GM23338 (cell line): Measurements from ENCODE around the gene LCTL. TPM values are rescaled to one million over a fixed set of nuclear protein-coding genes. Genes with fewer than 3 reads are reported as not detected.

Source experiments
- ATAC-seq: fragments of 200-7000 bp; cut with Tn5 transposase; 3 replicates; pipeline ENCODE4 v1.9.1; 2020
- DNase-seq: peaks from one replicate; pipeline ENCODE4 v3.0.0-alpha.2; 2015; ENCODE audit warnings: low spot score
- H2AFZ ChIP-seq: fragments of 200-600 bp; sonication (generic); 2 replicates; pipeline ENCODE4 v1.8.0; 2016; ENCODE audit warnings: antibody characterized with exemption, mild to moderate bottlenecking, moderate library complexity
- H3F3A ChIP-seq: fragments of 200-600 bp; sonication (generic); replicated peaks from 2 replicates; pipeline ENCODE4 v1.8.0; 2017; ENCODE audit warnings: antibody characterized with exemption, mixed run types, low read depth
- H3K27ac ChIP-seq: fragments of 200-600 bp; sonication (generic); 2 replicates; pipeline ENCODE4 v1.6.1; 2016; ENCODE audit warnings: low read depth
- H3K27me3 ChIP-seq: fragments of 200-600 bp; sonication (generic); 2 replicates; pipeline ENCODE4 v1.8.0; 2016; ENCODE audit warnings: mild to moderate bottlenecking, mixed run types, moderate library complexity; ENCODE audit not compliant: insufficient read depth
- H3K36me3 ChIP-seq: fragments of 200-600 bp; sonication (generic); 2 replicates; pipeline ENCODE4 v1.8.0; 2016; ENCODE audit warnings: mild to moderate bottlenecking; ENCODE audit not compliant: insufficient read depth
- H3K4me1 ChIP-seq: fragments of 200-600 bp; sonication (generic); 2 replicates; pipeline ENCODE4 v1.8.0; 2016; ENCODE audit warnings: mild to moderate bottlenecking, moderate library complexity; ENCODE audit not compliant: insufficient read depth
- H3K4me2 ChIP-seq: fragments of 200-600 bp; sonication (generic); 2 replicates; pipeline ENCODE4 v1.7.1; 2017; ENCODE audit warnings: mixed run types
- H3K4me3 ChIP-seq: fragments of 200-600 bp; sonication (generic); 2 replicates; pipeline ENCODE4 v1.6.1; 2016; ENCODE audit warnings: mixed run types
- H3K79me2 ChIP-seq: fragments of 200-600 bp; sonication (generic); replicated peaks from 2 replicates; pipeline ENCODE4 v1.8.0; 2017; ENCODE audit warnings: mild to moderate bottlenecking; ENCODE audit not compliant: insufficient read depth
- H3K9me2 ChIP-seq: fragments of 200-600 bp; sonication (generic); 2 replicates; pipeline ENCODE4 v1.8.0; 2017; ENCODE audit not compliant: insufficient read depth
- H4K20me1 ChIP-seq: fragments of 200-600 bp; sonication (generic); replicated peaks from 2 replicates; pipeline ENCODE4 v1.8.0; 2017; ENCODE audit warnings: mild to moderate bottlenecking; ENCODE audit not compliant: insufficient read depth
- H3K27ac Mint-ChIP-seq: 2 replicates; pipeline ENCODE4 v1.8.0; 2020; ENCODE audit warnings: inconsistent platforms, mild to moderate bottlenecking, moderate library complexity, mixed read lengths
- H3K27me3 Mint-ChIP-seq: 3 replicates; pipeline ENCODE4 v1.8.0; 2022; ENCODE audit warnings: low read depth, mild to moderate bottlenecking, moderate library complexity, mixed read lengths, inconsistent platforms; ENCODE audit not compliant: insufficient read depth, poor library complexity
- H3K36me3 Mint-ChIP-seq: 3 replicates; pipeline ENCODE4 v1.8.0; 2021; ENCODE audit warnings: low read depth, mild to moderate bottlenecking, inconsistent platforms, moderate library complexity, mixed read lengths
- H3K4me1 Mint-ChIP-seq: 3 replicates; pipeline ENCODE4 v1.8.0; 2020; ENCODE audit warnings: mild to moderate bottlenecking, inconsistent platforms, mixed read lengths
- H3K4me3 Mint-ChIP-seq: 3 replicates; pipeline ENCODE4 v1.8.0; 2021; ENCODE audit warnings: moderate library complexity, mild to moderate bottlenecking, inconsistent platforms, mixed read lengths
- H3K9me3 Mint-ChIP-seq: 3 replicates; pipeline ENCODE4 v1.8.0; 2020; ENCODE audit warnings: moderate library complexity, mild to moderate bottlenecking, inconsistent platforms, mixed read lengths
- CREB1 ChIP-seq: fragments of 250-450 bp; sonication (Bioruptor Pico); IDR thresholded peaks from 2 replicates; pipeline ENCODE4 v1.5.0; 2020; ENCODE audit warnings: low read depth, mild to moderate bottlenecking, moderate library complexity
- CTCF ChIP-seq, 2 experiments: fragments of 200-600 bp in 1 of 2; sonication (generic) in 1 of 2; conservative IDR thresholded peaks; 2 replicates each; pipeline versions ENCODE4 v1.5.1 to v1.6.1; 2016 to 2017; ENCODE audit warnings: antibody characterized with exemption in 2 of 2, low read depth in 2 of 2, mild to moderate bottlenecking in 2 of 2, moderate library complexity in 1 of 2
- ETS1 ChIP-seq: IDR thresholded peaks from 2 replicates; pipeline ENCODE4 v1.6.1; 2016; ENCODE audit warnings: antibody characterized with exemption
- EZH2 ChIP-seq: fragments of 200-600 bp; sonication (generic); IDR thresholded peaks from one replicate; pipeline ENCODE4 v1.8.0; 2017; ENCODE audit warnings: antibody characterized with exemption, mild to moderate bottlenecking, low read depth; ENCODE audit not compliant: unreplicated experiment
- EZH2phosphoT487 ChIP-seq: fragments of 200-600 bp; sonication (generic); IDR thresholded peaks from one replicate; pipeline ENCODE4 v1.8.1; 2018; ENCODE audit warnings: antibody characterized with exemption; ENCODE audit not compliant: unreplicated experiment
- JUNB ChIP-seq: IDR thresholded peaks from one replicate; pipeline ENCODE4 v1.6.1; 2016; ENCODE audit warnings: antibody characterized with exemption; ENCODE audit not compliant: unreplicated experiment
- NANOG ChIP-seq: IDR thresholded peaks from 2 replicates; pipeline ENCODE4 v1.6.1; 2016; ENCODE audit warnings: antibody characterized with exemption, borderline replicate concordance
- POLR2AphosphoS5 ChIP-seq: IDR thresholded peaks from 2 replicates; pipeline ENCODE4 v1.6.1; 2016; ENCODE audit warnings: antibody characterized with exemption, low read depth
- REST ChIP-seq: IDR thresholded peaks from one replicate; pipeline ENCODE4 v1.6.1; 2018; ENCODE audit warnings: antibody characterized with exemption; ENCODE audit not compliant: unreplicated experiment
- STAT1 ChIP-seq: IDR thresholded peaks from one replicate; pipeline ENCODE4 v1.6.1; 2016; ENCODE audit warnings: antibody characterized with exemption; ENCODE audit not compliant: unreplicated experiment
- ZNF114 ChIP-seq: fragments of 250-450 bp; sonication (Bioruptor Pico); IDR thresholded peaks from 2 replicates; pipeline ENCODE4 v1.5.0; 2020; ENCODE audit warnings: mild to moderate bottlenecking, moderate library complexity
- ZNF462 ChIP-seq: fragments of 250-450 bp; sonication (Bioruptor Pico); IDR thresholded peaks from 2 replicates; pipeline ENCODE4 v1.5.0; 2020; ENCODE audit warnings: mild to moderate bottlenecking, moderate library complexity
- polyA plus RNA-seq: library from polyadenylated mRNA; unstranded; fragments of >200 nt; fragmentation: Nextera tagmentation; extraction: Ambion mirVana; gene quantifications from 2 replicates; pipeline ENCODE4 v1.2.1, GENCODE V29; 2016
- total RNA-seq: library from RNA; depleted of rRNA; stranded (reverse); fragments of >200 nt; shearing (Covaris generic); gene quantifications from 2 replicates; pipeline ENCODE4 v1.2.3, GENCODE V29; 2014

The LCTL gene
- total and polyA plus RNA-seq, 2 experiments from 2014 or later, result 2.3 to 5.6 TPM

GRCh38 chr15:66587749-66588148 lies 22.0 kb upstream of the LCTL start:
- ATAC-seq, result no peak
- H3K27me3 Mint-ChIP-seq, result peaks cover 4% of the 10 kb centered on the region

More at GRCh38 chr15:66587749-66588148, 22.0 kb upstream of the LCTL start:
- Mint-ChIP-seq H3K4me3 (no peak overlapping the region), H3K27ac (no peak overlapping the region; the same call in 1 of the 2 replicates), H3K36me3 (no peaks in the 10 kb centered on the region), H3K4me1 (peaks cover 18% of the 10 kb centered on the region), H3K9me3 (no peaks in the 10 kb centered on the region)
- Histone ChIP-seq H3K36me3 (no peaks in the 10 kb centered on the region), H3K4me2 (no peak overlapping the region), H3K4me1 (peaks cover 7% of the 10 kb centered on the region; the same call in 1 of the 2 replicates), H3K27me3 (no peaks in the 10 kb centered on the region), H2AFZ (peak overlapping the region; percentile 98; the same call in 1 of the 2 replicates), H3K9me2 (0 out of 2 replicates have a peak, but pooled peaks cover 4% of the 10 kb centered on the region), H3K4me3 (no peak overlapping the region), H3K79me2 (no peaks in the 10 kb centered on the region), H4K20me1 (no peaks in the 10 kb centered on the region), H3F3A (no peaks in the 10 kb centered on the region), H3K27ac (no peak overlapping the region)
- no peak for TF ChIP-seq EZH2phosphoT487
- no peak for TF ChIP-seq EZH2
- TF ChIP-seq STAT1, result no peak
- TF ChIP-seq CREB1 (CRISPR knock-in tag), result no peak
- TF ChIP-seq NANOG, result no peak
- no peak for TF ChIP-seq CTCF (conservative IDR thresholded peaks at IDR 0.05; ENCODE audit: low read depth in 2 of 2)
- TF ChIP-seq ETS1, result no peak
- TF ChIP-seq POLR2AphosphoS5, result no peak
- TF ChIP-seq JUNB, result no peak
- TF ChIP-seq ZNF462 (CRISPR knock-in tag), result no peak
- TF ChIP-seq REST, result no peak
- TF ChIP-seq ZNF114 (CRISPR knock-in tag), result no peak
- DNase-seq, result no peak
